Hepatocyte (in vitro differentiated cells): Measurements from ENCODE around the gene SLC16A7. TPM values are rescaled to one million over a fixed set of nuclear protein-coding genes. Genes with fewer than 3 reads are reported as not detected.

Experiments used
- DNase-seq: peaks from one replicate; pipeline ENCODE4 v3.0.0-alpha.2; 2016; ENCODE audit warnings: low spot score
- H2AFZ ChIP-seq: fragments of 200-600 bp; sonication (generic); 2 replicates; pipeline ENCODE4 v1.6.0; 2016; ENCODE audit warnings: antibody characterized with exemption, mild to moderate bottlenecking
- H3K27ac ChIP-seq: fragments of 200-600 bp; sonication (generic); 2 replicates; pipeline ENCODE4 v1.5.1; 2016; ENCODE audit warnings: mild to moderate bottlenecking
- H3K27me3 ChIP-seq: fragments of 200-600 bp; sonication (generic); 2 replicates; pipeline ENCODE4 v1.6.1; 2016
- H3K36me3 ChIP-seq: fragments of 200-600 bp; sonication (generic); replicated peaks from 2 replicates; pipeline ENCODE4 v1.5.1; 2016; ENCODE audit warnings: low read depth; ENCODE audit not compliant: insufficient read depth
- H3K4me1 ChIP-seq: fragments of 200-600 bp; sonication (generic); 2 replicates; pipeline ENCODE4 v1.5.1; 2016; ENCODE audit warnings: mild to moderate bottlenecking, moderate library complexity; ENCODE audit not compliant: insufficient read depth
- H3K4me2 ChIP-seq: fragments of 200-600 bp; sonication (generic); 2 replicates; pipeline ENCODE4 v1.6.0; 2016
- H3K4me3 ChIP-seq: fragments of 200-600 bp; sonication (generic); 2 replicates; pipeline ENCODE4 v1.5.1; 2016; ENCODE audit warnings: mild to moderate bottlenecking
- H3K79me2 ChIP-seq: fragments of 200-600 bp; sonication (generic); 2 replicates; pipeline ENCODE4 v1.6.0; 2017; ENCODE audit warnings: mild to moderate bottlenecking
- H3K9me2 ChIP-seq: fragments of 200-600 bp; sonication (generic); replicated peaks from 2 replicates; pipeline ENCODE4 v1.6.0; 2017; ENCODE audit warnings: mild to moderate bottlenecking; ENCODE audit not compliant: insufficient read depth
- H3K9me3 ChIP-seq: fragments of 200-600 bp; sonication (generic); 2 replicates; pipeline ENCODE4 v1.5.1; 2016; ENCODE audit warnings: low read depth, mild to moderate bottlenecking
- H4K20me1 ChIP-seq: fragments of 200-600 bp; sonication (generic); 2 replicates; pipeline ENCODE4 v1.6.0; 2016; ENCODE audit warnings: mild to moderate bottlenecking; ENCODE audit not compliant: insufficient read depth, poor library complexity, severe bottlenecking
- CTCF ChIP-seq: fragments of 200-600 bp; sonication (generic); IDR thresholded peaks from 2 replicates; pipeline ENCODE4 v1.5.1; 2016; ENCODE audit warnings: antibody characterized with exemption, mild to moderate bottlenecking; ENCODE audit not compliant: poor library complexity
- EZH2 ChIP-seq: fragments of 200-600 bp; sonication (generic); IDR thresholded peaks from 2 replicates; pipeline ENCODE4 v1.6.1; 2016; ENCODE audit warnings: antibody characterized with exemption, mild to moderate bottlenecking, borderline replicate concordance
- EZH2phosphoT487 ChIP-seq: fragments of 200-600 bp; sonication (generic); IDR thresholded peaks from one replicate; pipeline ENCODE4 v1.6.1; 2018; ENCODE audit warnings: antibody characterized with exemption, mild to moderate bottlenecking, low read depth, moderate library complexity; ENCODE audit not compliant: unreplicated experiment, severe bottlenecking
- WGBS: methylation state at CpG from one replicate; pipeline ENCODE4 v1.1.6; 2016; ENCODE audit warnings: low lambda C conversion rate; ENCODE audit errors: missing lambda C conversion rate; 5-methylcytosine and 5-hydroxymethylcytosine counted together
- polyA plus RNA-seq: library from polyadenylated mRNA; unstranded; fragments of >200 nt; fragmentation: Nextera tagmentation; extraction: Ambion mirVana; gene quantifications from 2 replicates; pipeline ENCODE4 v1.2.1, GENCODE V29; 2016
- total RNA-seq: library from RNA; depleted of rRNA; stranded (reverse); fragments of >200 nt; gene quantifications from 2 replicates; pipeline ENCODE4 v1.2.3, GENCODE V29; 2014

Gene SLC16A7
- total and polyA plus RNA-seq, 2 experiments from 2014 or later: 4.7 to 17.9 TPM

- no peaks in the 10 kb centered on the region for H3K9me3 ChIP-seq
- no peaks in the 10 kb centered on the region for H3K79me2 ChIP-seq
- no peak for DNase-seq
- no peaks in the 10 kb centered on the region for H3K9me2 ChIP-seq
- no peaks in the 10 kb centered on the region for H4K20me1 ChIP-seq
- H3K27me3 ChIP-seq: no peaks in the 10 kb centered on the region
- no peaks in the 10 kb centered on the region for H3K36me3 ChIP-seq
- no peaks in the 10 kb centered on the region for H3K4me1 ChIP-seq
- WGBS: 92% methylated on average over 2 of the region's 2 CpGs
- no peak overlapping the region for H3K4me2 ChIP-seq
- H2AFZ ChIP-seq: no peak overlapping the region
- no peak for TF ChIP-seq CTCF
- TF ChIP-seq EZH2phosphoT487: no peak
- no peak for TF ChIP-seq EZH2
- no peak overlapping the region for H3K4me3 ChIP-seq
- no peak overlapping the region for H3K27ac ChIP-seq
Observed at GRCh38 chr12:59657266-59657665, 61.4 kb downstream of the SLC16A7 start.

- no peak overlapping the region for H3K4me3 ChIP-seq
- no peaks in the 10 kb centered on the region for H3K9me3 ChIP-seq
- H3K27me3 ChIP-seq: no peaks in the 10 kb centered on the region
- no peaks in the 10 kb centered on the region for H3K4me1 ChIP-seq
- H3K79me2 ChIP-seq: no peaks in the 10 kb centered on the region
- TF ChIP-seq EZH2 (no peak), EZH2phosphoT487 (no peak), CTCF (no peak)
- WGBS: 88% methylated on average over 1 of the region's 1 CpG
- no peaks in the 10 kb centered on the region for H3K36me3 ChIP-seq
- no peaks in the 10 kb centered on the region for H4K20me1 ChIP-seq
- H3K27ac ChIP-seq: no peak overlapping the region
- H2AFZ ChIP-seq: no peak overlapping the region
- DNase-seq: no peak
- no peaks in the 10 kb centered on the region for H3K9me2 ChIP-seq
- H3K4me2 ChIP-seq: no peak overlapping the region
Observed at GRCh38 chr12:59657711-59658110, 61.9 kb downstream of the SLC16A7 start.

GRCh38 chr12:59660148-59660547 lies 64.3 kb downstream of the SLC16A7 start:
- Histone ChIP-seq H3K36me3 (no peaks in the 10 kb centered on the region), H3K4me1 (no peaks in the 10 kb centered on the region), H2AFZ (no peak overlapping the region), H3K79me2 (no peaks in the 10 kb centered on the region), H3K9me3 (no peaks in the 10 kb centered on the region), H3K27me3 (no peaks in the 10 kb centered on the region), H3K27ac (no peak overlapping the region), H3K4me3 (no peak overlapping the region), H4K20me1 (no peaks in the 10 kb centered on the region), H3K9me2 (no peaks in the 10 kb centered on the region), H3K4me2 (no peak overlapping the region)
- DNase-seq: no peak
- TF ChIP-seq EZH2phosphoT487: no peak
- TF ChIP-seq CTCF: no peak
- no peak for TF ChIP-seq EZH2
- WGBS: 85% methylated on average over 2 of the region's 2 CpGs

GRCh38 chr12:59660921-59661597 lies 65.2 kb downstream of the SLC16A7 start:
- Histone ChIP-seq H3K27ac (no peak overlapping the region), H4K20me1 (no peaks in the 10 kb centered on the region), H3K9me2 (no peaks in the 10 kb centered on the region), H3K27me3 (no peaks in the 10 kb centered on the region), H3K9me3 (no peaks in the 10 kb centered on the region), H3K36me3 (no peaks in the 10 kb centered on the region), H3K4me3 (no peak overlapping the region), H3K4me1 (no peaks in the 10 kb centered on the region), H2AFZ (no peak overlapping the region), H3K4me2 (no peak overlapping the region), H3K79me2 (no peaks in the 10 kb centered on the region)
- TF ChIP-seq EZH2: no peak
- TF ChIP-seq CTCF: no peak
- TF ChIP-seq EZH2phosphoT487: no peak
- 95% methylated on average over 2 of the region's 2 CpGs for WGBS
- no peak for DNase-seq
